ENCODE results near the gene EIF4G1.
"Not testable (repeated sequence)": the region's sequence is repeated elsewhere in the genome, so short reads cannot be mapped to it uniquely, and the experiment has no call there.

Gene EIF4G1

GRCh38 chr3:184336547-184337398 lies 22.4 kb downstream of the EIF4G1 start:
- DNase-seq: no peak

GRCh38 chr3:184337399-184337714 lies 23.0 kb downstream of the EIF4G1 start, which contains the start of gene FAM131A:
FAM131A (plus strand) TSS chr3:184337600; CDS start chr3:184337631, 31 bp downstream.
- no peak for DNase-seq

- no peak for DNase-seq
Measured at GRCh38 chr3:184337981-184338380, 23.6 kb downstream of the EIF4G1 start.

- peak; percentile 99 for DNase-seq
Measured at GRCh38 chr3:184338511-184338945, 24.1 kb downstream of the EIF4G1 start.

GRCh38 chr3:184339001-184339400 lies 24.6 kb downstream of the EIF4G1 start:
- DNase-seq: no peak

- DNase-seq: not testable (repeated sequence)
Measured at GRCh38 chr3:184339451-184340135, 25.2 kb downstream of the EIF4G1 start.

- DNase-seq: peak; percentile 90
Measured at GRCh38 chr3:184341925-184342324, 27.5 kb downstream of the EIF4G1 start.

GRCh38 chr3:184343200-184343876 lies 28.9 kb downstream of the EIF4G1 start:
- DNase-seq: no peak

GRCh38 chr3:184344579-184345316 lies 30.3 kb downstream of the EIF4G1 start:
- DNase-seq: no peak

GRCh38 chr3:184345317-184346144 lies 31.1 kb downstream of the EIF4G1 start:
- peak; percentile 84 for DNase-seq

- no peak for DNase-seq
Measured at GRCh38 chr3:184346480-184347190, 32.2 kb downstream of the EIF4G1 start.

- DNase-seq: no peak
Measured at GRCh38 chr3:184347321-184348056, 33.1 kb downstream of the EIF4G1 start.

- no peak for DNase-seq
Measured at GRCh38 chr3:184348057-184348382, 33.6 kb downstream of the EIF4G1 start.

GRCh38 chr3:184349563-184350470 lies 35.4 kb downstream of the EIF4G1 start:
- no peak for DNase-seq

- DNase-seq: no peak
Measured at GRCh38 chr3:184350618-184351017, 36.2 kb downstream of the EIF4G1 start.

GRCh38 chr3:184351511-184352148 lies 37.2 kb downstream of the EIF4G1 start:
- no peak for DNase-seq

GRCh38 chr3:184352149-184352785 lies 37.9 kb downstream of the EIF4G1 start:
- no peak for DNase-seq

- no peak for DNase-seq
Measured at GRCh38 chr3:184352897-184353545, 38.6 kb downstream of the EIF4G1 start.
